C4-2B (cell line): ENCODE data around the gene JAK2.

Experiments
- ZFX ChIP-seq: fragments of 450-650 bp; IDR thresholded peaks from 2 replicates; pipeline ENCODE4 v1.6.1; 2017
- TF ChIP-seq, protein P1 (sequence below): fragments of 450-650 bp; conservative IDR thresholded peaks from 2 replicates; pipeline ENCODE4 v1.5.1; 2017; ENCODE audit warnings: mild to moderate bottlenecking

GRCh38 chr9:4936823-4937222 is 48.2 kb upstream of the JAK2 start:
- TF ChIP-seq, protein P1, sequence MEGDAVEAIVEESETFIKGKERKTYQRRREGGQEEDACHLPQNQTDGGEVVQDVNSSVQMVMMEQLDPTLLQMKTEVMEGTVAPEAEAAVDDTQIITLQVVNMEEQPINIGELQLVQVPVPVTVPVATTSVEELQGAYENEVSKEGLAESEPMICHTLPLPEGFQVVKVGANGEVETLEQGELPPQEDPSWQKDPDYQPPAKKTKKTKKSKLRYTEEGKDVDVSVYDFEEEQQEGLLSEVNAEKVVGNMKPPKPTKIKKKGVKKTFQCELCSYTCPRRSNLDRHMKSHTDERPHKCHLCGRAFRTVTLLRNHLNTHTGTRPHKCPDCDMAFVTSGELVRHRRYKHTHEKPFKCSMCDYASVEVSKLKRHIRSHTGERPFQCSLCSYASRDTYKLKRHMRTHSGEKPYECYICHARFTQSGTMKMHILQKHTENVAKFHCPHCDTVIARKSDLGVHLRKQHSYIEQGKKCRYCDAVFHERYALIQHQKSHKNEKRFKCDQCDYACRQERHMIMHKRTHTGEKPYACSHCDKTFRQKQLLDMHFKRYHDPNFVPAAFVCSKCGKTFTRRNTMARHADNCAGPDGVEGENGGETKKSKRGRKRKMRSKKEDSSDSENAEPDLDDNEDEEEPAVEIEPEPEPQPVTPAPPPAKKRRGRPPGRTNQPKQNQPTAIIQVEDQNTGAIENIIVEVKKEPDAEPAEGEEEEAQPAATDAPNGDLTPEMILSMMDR: no peak
- no peak for TF ChIP-seq ZFX
